ENCODE results near the gene ZNF324. TPM values are rescaled to one million over a fixed set of nuclear protein-coding genes. Genes with fewer than 3 reads are reported as not detected.
"Not testable (repeated sequence)": the region's sequence is repeated elsewhere in the genome, so short reads cannot be mapped to it uniquely, and the experiment has no call there.

ZNF324 gene
- total RNA-seq, 2 experiments from 2014 or later, result 8.1 to 10.1 TPM

GRCh38 chr19:58483776-58484175 lies 16.9 kb downstream of the ZNF324 start:
- Mint-ChIP-seq H3K27me3 (no peaks in the 10 kb centered on the region), H3K27ac (no peak overlapping the region), H3K9me3 (no peaks in the 10 kb centered on the region), H3K4me1 (ENCODE audit: low read depth) (no peaks in the 10 kb centered on the region), H3K36me3 (ENCODE audit: low read depth) (peaks cover 6% of the 10 kb centered on the region), H3K4me3 (no peak overlapping the region)
- TF ChIP-seq CTCF (IDR thresholded peaks at IDR 0.05), result no peak
- ChIA-PET CTCF (no interaction called here), POLR2A (no interaction called here)
- ATAC-seq (no peak), DNase-seq (no peak)
- intact Hi-C loops (cut with micrococcal nuclease), result no loop called here

- H3K36me3 Mint-ChIP-seq (ENCODE audit: low read depth); H3K9me3 Mint-ChIP-seq; H3K4me3 Mint-ChIP-seq; DNase-seq; ATAC-seq; H3K27me3 Mint-ChIP-seq; H3K4me1 Mint-ChIP-seq (ENCODE audit: low read depth); intact Hi-C loops (cut with micrococcal nuclease); H3K27ac Mint-ChIP-seq; CTCF ChIA-PET: not testable (repeated sequence)
- POLR2A ChIA-PET, result interaction anchor here (1.0 kb wide), 1 partner anchor 14 kb away, joined by 3 read pairs; no protein-coding TSS in a partner anchor
Observed at GRCh38 chr19:58484349-58484748, 17.5 kb downstream of the ZNF324 start.

GRCh38 chr19:58491393-58491792 lies 24.5 kb downstream of the ZNF324 start:
- H3K9me3 Mint-ChIP-seq, result no peaks in the 10 kb centered on the region
- ChIA-PET POLR2A (no interaction called here), CTCF (no interaction called here)
- intact Hi-C loops (cut with micrococcal nuclease), result no loop called here
- H3K36me3 Mint-ChIP-seq (ENCODE audit: low read depth), result peaks cover 6% of the 10 kb centered on the region
- no peaks in the 10 kb centered on the region for H3K27me3 Mint-ChIP-seq
- ATAC-seq (no peak), DNase-seq (no peak)
- no peak overlapping the region for H3K27ac Mint-ChIP-seq
- H3K4me1 Mint-ChIP-seq (ENCODE audit: low read depth), result peaks cover 10% of the 10 kb centered on the region
- H3K4me3 Mint-ChIP-seq, result no peak overlapping the region
- no peak for TF ChIP-seq CTCF (IDR thresholded peaks at IDR 0.05)

GRCh38 chr19:58492265-58492664 lies 25.4 kb downstream of the ZNF324 start:
- no peaks in the 10 kb centered on the region for H3K9me3 Mint-ChIP-seq
- peaks cover 6% of the 10 kb centered on the region for H3K36me3 Mint-ChIP-seq (ENCODE audit: low read depth)
- intact Hi-C loops (cut with micrococcal nuclease), result no loop called here
- peaks cover 15% of the 10 kb centered on the region for H3K4me1 Mint-ChIP-seq (ENCODE audit: low read depth)
- DNase-seq, result no peak
- CTCF ChIA-PET, result interaction anchor here (1.5 kb wide), 1 partner anchor 27 kb away, joined by 3 read pairs; the partner anchor contains the start of gene ZBTB45
- H3K27ac Mint-ChIP-seq, result no peak overlapping the region
- POLR2A ChIA-PET, result interaction anchor here (1.0 kb wide), 1 partner anchor 15 kb away, joined by 4 read pairs; no protein-coding TSS in a partner anchor
- H3K4me3 Mint-ChIP-seq, result no peak overlapping the region
- TF ChIP-seq CTCF (IDR thresholded peaks at IDR 0.05), result no peak
- no peaks in the 10 kb centered on the region for H3K27me3 Mint-ChIP-seq
- no peak for ATAC-seq

GRCh38 chr19:58497634-58498170 lies 30.8 kb downstream of the ZNF324 start:
- intact Hi-C loops (cut with micrococcal nuclease), result no loop called here

More at GRCh38 chr19:58497634-58498170, 30.8 kb downstream of the ZNF324 start:
- POLR2A ChIA-PET, result interaction anchor here (1.2 kb wide), 2 partner anchors 13 to 21 kb away, joined by 3 to 5 read pairs; partner anchors contain the start of gene ZNF446
- H3K27me3 Mint-ChIP-seq, result no peaks in the 10 kb centered on the region
- H3K9me3 Mint-ChIP-seq, result peaks cover 6% of the 10 kb centered on the region
- peak overlapping the region; percentile 87 for H3K4me3 Mint-ChIP-seq
- peaks cover 4% of the 10 kb centered on the region for H3K36me3 Mint-ChIP-seq (ENCODE audit: low read depth)
- CTCF ChIA-PET, result interaction anchor here (1.3 to 1.5 kb wide), 2 partner anchors 16 to 22 kb away, joined by 4 read pairs; partner anchors contain the start of gene ZBTB45
- DNase-seq, result no peak
- H3K27ac Mint-ChIP-seq, result no peak overlapping the region
- ATAC-seq, result no peak
- peaks cover 23% of the 10 kb centered on the region for H3K4me1 Mint-ChIP-seq (ENCODE audit: low read depth)
- no peak for TF ChIP-seq CTCF (IDR thresholded peaks at IDR 0.05)

All from activated CD8-positive, alpha-beta T cell treated with anti-CD3 and anti-CD28 coated beads for 36 hours (primary cell).